IPS DF 6.9 (cell line): ENCODE results near the gene SPNS2.

ENCODE experiments used
- DNase-seq: peaks from one replicate; pipeline ENCODE4 v3.0.0-alpha.2; 2013; ENCODE audit warnings: low read depth, low spot score
- H3K27ac ChIP-seq: one replicate; pipeline ENCODE4 v1.5.1; 2013; ENCODE audit warnings: low read length, control low read depth
- H3K27me3 ChIP-seq: 2 replicates; pipeline ENCODE4 v1.6.1; 2013; ENCODE audit warnings: mild to moderate bottlenecking, low read length; ENCODE audit not compliant: control insufficient read depth, insufficient read depth
- H3K36me3 ChIP-seq: 2 replicates; pipeline ENCODE4 v1.6.1; 2013; ENCODE audit warnings: low read length; ENCODE audit not compliant: control insufficient read depth, insufficient read depth
- H3K4me1 ChIP-seq: 2 replicates; pipeline ENCODE4 v1.6.1; 2013; ENCODE audit warnings: low read length; ENCODE audit not compliant: control insufficient read depth, insufficient read depth
- H3K4me3 ChIP-seq: 2 replicates; pipeline ENCODE4 v1.5.1; 2013; ENCODE audit warnings: mild to moderate bottlenecking, low read length
- H3K9me3 ChIP-seq: 2 replicates; pipeline ENCODE4 v1.6.1; 2013; ENCODE audit warnings: low read length, inconsistent platforms; ENCODE audit not compliant: control insufficient read depth, insufficient read depth
- WGBS: extraction: QIAGEN DNeasy Blood & Tissue Kit; methylation state at CpG from one replicate; pipeline ENCODE4 v1.1.7; 2013; ENCODE audit warnings: mixed read lengths, missing lambda C conversion rate; ENCODE audit not compliant: insufficient read length, insufficient coverage; 5-methylcytosine and 5-hydroxymethylcytosine counted together

The SPNS2 gene

GRCh38 chr17:4505187-4505586 is 6.5 kb downstream of the SPNS2 start:
- no peak for DNase-seq
- no peaks in the 10 kb centered on the region for H3K36me3 ChIP-seq
- peaks cover under 1% of the 10 kb centered on the region; the same call in 1 of the 2 replicates for H3K4me1 ChIP-seq
- no peak overlapping the region for H3K4me3 ChIP-seq
- H3K27ac ChIP-seq = no peak overlapping the region
- WGBS = no CpG with 5 or more reads among the region's 5 CpGs
- H3K27me3 ChIP-seq = peaks cover 9% of the 10 kb centered on the region
- H3K9me3 ChIP-seq = no peaks in the 10 kb centered on the region

DNA sequence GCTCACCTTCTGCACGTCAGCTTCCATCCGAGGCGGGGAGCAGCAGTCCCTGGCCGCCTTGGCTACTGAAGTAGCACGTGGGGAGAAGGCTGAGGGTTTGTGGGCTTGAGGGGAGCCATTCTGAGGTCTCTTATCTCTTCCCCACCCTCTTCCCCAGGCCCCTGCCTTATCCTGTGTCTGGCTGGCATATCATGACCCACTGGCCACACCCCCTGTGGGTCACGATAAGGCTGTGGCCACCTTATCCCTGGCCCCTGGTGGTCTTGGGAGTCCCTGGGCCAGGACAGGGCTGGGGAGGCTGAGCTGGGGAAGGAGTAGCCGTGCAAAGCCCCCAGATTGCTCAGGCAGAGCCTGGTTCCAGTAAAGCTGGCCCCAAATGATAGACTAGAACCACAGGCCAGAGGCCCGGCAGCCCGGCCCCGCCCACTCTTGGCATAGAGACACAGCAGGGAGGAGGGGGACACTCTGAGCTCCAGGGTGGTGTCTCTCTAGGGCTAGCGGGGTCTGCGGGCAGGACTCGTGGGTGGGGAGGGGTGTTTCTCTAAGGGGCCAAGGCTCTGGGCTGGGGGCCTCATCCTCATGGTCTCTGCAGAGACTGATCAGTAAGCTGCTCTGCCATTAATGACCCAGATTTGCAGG is 7.6 kb downstream of the SPNS2 start:
- Histone ChIP-seq H3K4me1 (no peaks in the 10 kb centered on the region; the same call in 1 of the 2 replicates), H3K36me3 (no peaks in the 10 kb centered on the region), H3K9me3 (no peaks in the 10 kb centered on the region), H3K27ac (no peak overlapping the region), H3K4me3 (no peak overlapping the region), H3K27me3 (no peaks in the 10 kb centered on the region)
- DNase-seq = no peak
- WGBS = no CpG with 5 or more reads among the region's 13 CpGs

DNA sequence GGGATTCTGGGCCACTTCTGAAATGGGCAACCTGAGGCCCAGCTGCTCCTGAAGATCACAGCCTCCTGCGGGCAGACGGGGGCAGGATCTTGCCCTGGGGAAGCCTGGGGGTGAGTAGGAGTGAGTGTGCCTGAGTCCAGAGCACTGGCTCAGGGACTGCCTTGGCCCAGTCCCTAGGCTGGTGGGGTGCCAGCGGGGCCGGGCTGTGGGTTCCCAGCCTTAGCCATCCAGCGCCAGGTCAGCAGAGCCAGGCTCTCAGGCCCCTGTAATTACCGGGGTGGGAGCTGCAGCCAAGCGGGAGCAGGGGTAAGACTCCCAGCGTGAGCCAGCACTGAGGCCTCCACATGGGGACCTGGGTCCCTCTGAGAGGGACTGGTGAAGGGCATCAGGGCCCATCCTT is 8.2 kb downstream of the SPNS2 start:
- no CpG with 5 or more reads among the region's 8 CpGs for WGBS
- no peaks in the 10 kb centered on the region; the same call in 1 of the 2 replicates for H3K4me1 ChIP-seq

DNA sequence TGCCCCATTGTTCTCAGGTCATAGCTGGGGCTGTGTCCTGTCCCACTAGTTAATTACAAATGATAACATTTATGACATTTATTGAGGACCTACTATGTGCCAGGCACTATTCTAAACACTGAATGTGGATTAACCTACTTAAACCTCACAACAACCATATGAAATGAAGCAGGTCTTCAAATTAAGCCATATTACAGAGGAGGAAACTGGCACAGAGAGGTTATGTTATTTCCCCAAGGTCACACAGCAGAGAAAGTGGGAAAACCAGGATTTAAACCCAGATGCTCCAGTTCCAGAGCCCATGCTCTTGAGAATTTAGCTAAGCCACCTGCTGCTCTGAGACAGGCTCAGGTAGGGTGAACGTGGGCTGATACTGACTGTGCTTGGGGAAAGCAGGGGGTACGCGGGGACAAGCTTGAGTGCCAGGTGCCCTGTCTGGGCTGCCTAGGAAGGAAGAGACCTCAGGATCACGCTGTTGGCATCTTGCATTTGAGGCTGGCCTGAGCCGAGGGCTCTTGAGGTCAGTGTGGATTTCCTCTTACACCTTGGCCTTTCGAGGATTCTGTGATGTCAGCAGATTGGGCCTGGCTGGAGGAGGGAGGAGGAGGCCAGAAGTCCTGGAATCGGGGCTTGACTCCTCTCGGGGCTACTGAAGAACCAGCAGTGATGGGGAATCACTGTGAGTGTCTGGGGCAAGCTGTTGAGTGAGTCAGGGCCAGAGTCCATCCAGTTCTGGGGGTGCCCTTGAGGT is 8.9 kb downstream of the SPNS2 start:
- WGBS = no CpG with 5 or more reads among the region's 8 CpGs
- H3K36me3 ChIP-seq = no peaks in the 10 kb centered on the region
- H3K4me1 ChIP-seq = no peaks in the 10 kb centered on the region; the same call in 1 of the 2 replicates
- no peaks in the 10 kb centered on the region for H3K9me3 ChIP-seq
- DNase-seq = no peak
- no peak overlapping the region for H3K27ac ChIP-seq
- no peaks in the 10 kb centered on the region for H3K27me3 ChIP-seq
- no peak overlapping the region for H3K4me3 ChIP-seq

More for the DNA sequence above, 8.2 kb downstream of the SPNS2 start:
- no peak for DNase-seq
- no peak overlapping the region for H3K27ac ChIP-seq
- H3K27me3 ChIP-seq = no peaks in the 10 kb centered on the region
- H3K36me3 ChIP-seq = no peaks in the 10 kb centered on the region
- no peaks in the 10 kb centered on the region for H3K9me3 ChIP-seq
- H3K4me3 ChIP-seq = no peak overlapping the region

- H3K36me3 ChIP-seq = no peaks in the 10 kb centered on the region
- WGBS = no CpG with 5 or more reads among the region's 3 CpGs
- H3K4me1 ChIP-seq = no peaks in the 10 kb centered on the region
- no peaks in the 10 kb centered on the region for H3K9me3 ChIP-seq
- H3K27me3 ChIP-seq = no peaks in the 10 kb centered on the region
- H3K27ac ChIP-seq = no peak overlapping the region
- H3K4me3 ChIP-seq = no peak overlapping the region
- no peak for DNase-seq
Observed at GRCh38 chr17:4508207-4508606, 9.5 kb downstream of the SPNS2 start.

- Histone ChIP-seq H3K9me3 (no peaks in the 10 kb centered on the region), H3K36me3 (no peaks in the 10 kb centered on the region), H3K27me3 (no peaks in the 10 kb centered on the region), H3K4me1 (peaks cover 5% of the 10 kb centered on the region), H3K27ac (no peak overlapping the region), H3K4me3 (no peak overlapping the region)
- no peak for DNase-seq
- WGBS = no CpG with 5 or more reads among the region's 8 CpGs
Observed at GRCh38 chr17:4509401-4509800, 10.7 kb downstream of the SPNS2 start.

- WGBS = no CpG with 5 or more reads among the region's 21 CpGs
- H3K36me3 ChIP-seq = no peaks in the 10 kb centered on the region
- H3K27ac ChIP-seq = no peak overlapping the region
- H3K9me3 ChIP-seq = no peaks in the 10 kb centered on the region
- no peaks in the 10 kb centered on the region for H3K27me3 ChIP-seq
- H3K4me3 ChIP-seq = no peak overlapping the region
- H3K4me1 ChIP-seq = peaks cover 7% of the 10 kb centered on the region
- DNase-seq = no peak
Observed at GRCh38 chr17:4509923-4510617, 11.4 kb downstream of the SPNS2 start.

GRCh38 chr17:4510618-4510941 is 11.9 kb downstream of the SPNS2 start:
- Histone ChIP-seq H3K4me3 (no peak overlapping the region), H3K27me3 (no peaks in the 10 kb centered on the region), H3K27ac (no peak overlapping the region), H3K4me1 (peaks cover 7% of the 10 kb centered on the region), H3K9me3 (no peaks in the 10 kb centered on the region), H3K36me3 (no peaks in the 10 kb centered on the region)
- no peak for DNase-seq
- WGBS = no CpG with 5 or more reads among the region's 11 CpGs

DNA sequence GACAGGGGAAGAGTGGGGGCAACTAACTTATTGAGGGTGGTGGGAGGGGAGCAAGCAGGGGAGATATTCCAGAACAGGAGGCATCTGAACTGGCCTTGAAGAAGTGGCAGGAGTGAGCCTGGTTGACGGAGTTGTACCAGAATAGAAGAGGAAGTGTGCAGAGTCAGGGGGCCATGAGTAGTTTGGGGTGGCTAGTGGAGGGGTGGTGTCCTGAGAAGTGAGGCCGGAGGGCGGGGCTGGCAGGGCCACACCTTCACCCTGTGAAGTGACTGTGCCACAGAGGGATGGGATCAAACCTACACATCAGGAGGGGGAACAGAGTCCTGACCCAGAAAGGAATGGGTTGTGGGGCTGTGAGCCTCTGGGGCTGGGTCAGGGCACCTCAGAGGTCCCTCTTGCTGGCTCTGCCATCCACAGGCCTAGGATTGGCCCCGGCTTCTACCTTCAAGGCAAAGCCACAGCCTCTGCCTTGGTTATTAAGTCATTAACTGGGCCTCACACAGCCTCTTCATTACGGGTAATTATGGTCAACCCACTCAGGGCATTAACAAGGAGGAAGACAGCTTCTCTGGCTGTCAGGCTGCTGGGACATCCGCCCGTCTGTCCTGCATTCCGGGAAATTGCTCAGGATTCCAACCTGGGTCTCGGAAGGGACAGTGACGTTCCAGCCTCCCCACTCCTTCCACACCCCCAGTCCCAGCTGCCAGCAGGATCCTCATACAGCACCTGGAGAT is 12.7 kb downstream of the SPNS2 start:
- no peaks in the 10 kb centered on the region for H3K27me3 ChIP-seq
- DNase-seq = no peak
- no peaks in the 10 kb centered on the region for H3K36me3 ChIP-seq
- H3K4me3 ChIP-seq = no peak overlapping the region
- no CpG with 5 or more reads among the region's 10 CpGs for WGBS
- H3K9me3 ChIP-seq = no peaks in the 10 kb centered on the region
- H3K4me1 ChIP-seq = peaks cover 7% of the 10 kb centered on the region
- H3K27ac ChIP-seq = no peak overlapping the region
